KMS-11 (cell line): ENCODE data around the gene NFIB.

ENCODE experiments used
- H2AFZ ChIP-seq: fragments of 200-600 bp; sonication (generic); 2 replicates; pipeline ENCODE4 v1.6.1; 2016; ENCODE audit warnings: antibody characterized with exemption, mixed run types, low read depth
- H3K27ac ChIP-seq: fragments of 200-600 bp; sonication (generic); 2 replicates; pipeline ENCODE4 v1.6.1; 2016; ENCODE audit warnings: mild to moderate bottlenecking, mixed run types
- H3K27me3 ChIP-seq: fragments of 200-600 bp; sonication (generic); 2 replicates; pipeline ENCODE4 v1.6.1; 2017; ENCODE audit warnings: mild to moderate bottlenecking, low read depth, mixed run types, moderate library complexity; ENCODE audit not compliant: insufficient read depth
- H3K36me3 ChIP-seq: fragments of 200-600 bp; sonication (generic); 2 replicates; pipeline ENCODE4 v1.6.1; 2017; ENCODE audit warnings: mild to moderate bottlenecking, mixed run types; ENCODE audit not compliant: insufficient read depth
- H3K4me1 ChIP-seq: fragments of 200-600 bp; sonication (generic); 2 replicates; pipeline ENCODE4 v1.6.1; 2016; ENCODE audit warnings: mild to moderate bottlenecking, low read depth, mixed run types; ENCODE audit not compliant: poor library complexity, severe bottlenecking
- H3K4me2 ChIP-seq: fragments of 200-600 bp; sonication (generic); 2 replicates; pipeline ENCODE4 v1.7.0; 2016; ENCODE audit warnings: mild to moderate bottlenecking, mixed run types
- H3K4me3 ChIP-seq: fragments of 200-600 bp; sonication (generic); IDR thresholded peaks from 2 replicates; pipeline ENCODE4 v1.6.1; 2017; ENCODE audit warnings: low read depth, low read length, mixed read lengths; ENCODE audit not compliant: insufficient read depth
- H3K79me2 ChIP-seq: fragments of 200-600 bp; sonication (generic); 2 replicates; pipeline ENCODE4 v1.6.1; 2016; ENCODE audit warnings: low read depth, mixed run types; ENCODE audit not compliant: insufficient read depth
- H3K9ac ChIP-seq: fragments of 200-600 bp; sonication (generic); 2 replicates; pipeline ENCODE4 v1.6.1; 2016; ENCODE audit warnings: mild to moderate bottlenecking, mixed run types
- H4K20me1 ChIP-seq: fragments of 200-600 bp; sonication (generic); 2 replicates; pipeline ENCODE4 v1.6.1; 2016; ENCODE audit warnings: mild to moderate bottlenecking, mixed run types; ENCODE audit not compliant: insufficient read depth
- CTCF ChIP-seq: fragments of 200-600 bp; sonication (generic); conservative IDR thresholded peaks from 2 replicates; pipeline ENCODE4 v1.6.1; 2017; ENCODE audit warnings: low read depth, mild to moderate bottlenecking, antibody characterized with exemption, low read length, moderate library complexity, mixed read lengths

Gene NFIB

GRCh38 chr9:14245901-14246525, 67.9 kb downstream of the NFIB start:
- no peak overlapping the region for H2AFZ ChIP-seq
- H3K27ac ChIP-seq = no peak overlapping the region
- no peak overlapping the region for H3K9ac ChIP-seq
- H3K27me3 ChIP-seq = no peaks in the 10 kb centered on the region
- no peaks in the 10 kb centered on the region for H3K4me1 ChIP-seq
- H3K4me3 ChIP-seq = no peak overlapping the region
- no peaks in the 10 kb centered on the region for H4K20me1 ChIP-seq
- H3K4me2 ChIP-seq = no peak overlapping the region
- no peaks in the 10 kb centered on the region for H3K79me2 ChIP-seq
- H3K36me3 ChIP-seq = no peaks in the 10 kb centered on the region
- no peak for TF ChIP-seq CTCF

- no peaks in the 10 kb centered on the region for H4K20me1 ChIP-seq
- no peaks in the 10 kb centered on the region for H3K36me3 ChIP-seq
- H3K79me2 ChIP-seq = no peaks in the 10 kb centered on the region
- H3K27ac ChIP-seq = no peak overlapping the region
- no peak overlapping the region for H3K4me2 ChIP-seq
- H3K9ac ChIP-seq = no peak overlapping the region
- no peaks in the 10 kb centered on the region for H3K27me3 ChIP-seq
- H3K4me1 ChIP-seq = no peaks in the 10 kb centered on the region
- no peak overlapping the region for H2AFZ ChIP-seq
- no peak overlapping the region for H3K4me3 ChIP-seq
- TF ChIP-seq CTCF = no peak
These were observed 70.4 kb downstream of the NFIB start for GRCh38 chr9:14243514-14244042.

GRCh38 chr9:14242150-14242805, 71.7 kb downstream of the NFIB start:
- no peaks in the 10 kb centered on the region for H3K4me1 ChIP-seq
- no peaks in the 10 kb centered on the region for H3K79me2 ChIP-seq
- H3K4me2 ChIP-seq = no peak overlapping the region
- H2AFZ ChIP-seq = no peak overlapping the region
- H3K9ac ChIP-seq = no peak overlapping the region
- no peaks in the 10 kb centered on the region for H4K20me1 ChIP-seq
- no peak overlapping the region for H3K27ac ChIP-seq
- H3K27me3 ChIP-seq = no peaks in the 10 kb centered on the region
- no peak overlapping the region for H3K4me3 ChIP-seq
- TF ChIP-seq CTCF = no peak
- H3K36me3 ChIP-seq = no peaks in the 10 kb centered on the region

GRCh38 chr9:14240537-14240936, 73.4 kb downstream of the NFIB start:
- H3K36me3 ChIP-seq = no peaks in the 10 kb centered on the region
- no peak overlapping the region for H3K4me2 ChIP-seq
- H3K4me1 ChIP-seq = no peaks in the 10 kb centered on the region

More at GRCh38 chr9:14240537-14240936, 73.4 kb downstream of the NFIB start:
- Histone ChIP-seq H3K27ac (no peak overlapping the region), H3K79me2 (no peaks in the 10 kb centered on the region), H3K9ac (no peak overlapping the region), H3K4me3 (no peak overlapping the region), H3K27me3 (no peaks in the 10 kb centered on the region), H4K20me1 (no peaks in the 10 kb centered on the region), H2AFZ (no peak overlapping the region)
- no peak for TF ChIP-seq CTCF
